Common myeloid progenitor, CD34-positive (primary cell): ENCODE results near the gene MYH9.

Experiments
- CTCF ChIA-PET: fragments of 350-600 bp; sonication (Branson Sonifier 250); formaldehyde crosslinking; loops from one replicate; lab custom pipeline; 2021; ENCODE audit warnings: antibody characterized with exemption; lab: Charles Lee
- POLR2A ChIA-PET: fragments of 350-600 bp; sonication (Branson Sonifier 250); formaldehyde crosslinking; loops from one replicate; lab custom pipeline; 2021; ENCODE audit warnings: antibody characterized with exemption; lab: Charles Lee
- DNase-seq, 3 donors: peaks; one replicate each; pipeline versions ENCODE4 v3.0.0 to v3.0.0-alpha.2; 2013
- H3K27ac ChIP-seq, 2 experiments: 1 replicate in 1 of 2; 2 replicates in 1 of 2; pipeline ENCODE4 v1.7.0; 2013; ENCODE audit warnings: inconsistent platforms in 2 of 2, low read length in 2 of 2, mild to moderate bottlenecking in 2 of 2, low read depth in 1 of 2, moderate library complexity in 1 of 2; ENCODE audit not compliant: severe bottlenecking in 2 of 2, insufficient read depth in 1 of 2, poor library complexity in 1 of 2
- H3K27me3 ChIP-seq, 5 experiments: replicated peaks in 2 of 5; 1 replicate in 3 of 5; 2 replicates in 2 of 5; pipeline versions ENCODE4 v1.6.1 to v1.7.0; 2013; ENCODE audit warnings: low read length in 4 of 5, mild to moderate bottlenecking in 2 of 5, moderate library complexity in 2 of 5, inconsistent platforms in 1 of 5; ENCODE audit not compliant: insufficient read depth in 5 of 5, control insufficient read depth in 4 of 5
- H3K36me3 ChIP-seq, 4 experiments: 1 replicate in 2 of 4; 2 replicates in 2 of 4; pipeline versions ENCODE4 v1.6.1 to v1.7.0; 2013; ENCODE audit warnings: low read length in 3 of 4, control low read depth in 1 of 4, mild to moderate bottlenecking in 1 of 4; ENCODE audit not compliant: control insufficient read depth in 4 of 4, insufficient read depth in 4 of 4
- H3K4me1 ChIP-seq, 4 experiments: 1 replicate in 3 of 4; 2 replicates in 1 of 4; pipeline versions ENCODE4 v1.6.1 to v1.7.1; 2013; ENCODE audit warnings: low read length in 3 of 4, mild to moderate bottlenecking in 3 of 4, control low read depth in 1 of 4, inconsistent platforms in 1 of 4, moderate library complexity in 1 of 4; ENCODE audit not compliant: control insufficient read depth in 4 of 4, insufficient read depth in 4 of 4; ENCODE audit errors: control extremely low read depth in 1 of 4
- H3K4me3 ChIP-seq, 7 experiments: 1 replicate in 4 of 7; 2 replicates in 3 of 7; pipeline versions ENCODE4 v1.5.1 to v1.7.0; 2013; ENCODE audit warnings: mild to moderate bottlenecking in 7 of 7, low read length in 6 of 7, moderate library complexity in 6 of 7, inconsistent platforms in 2 of 7, low read depth in 2 of 7, control low read depth in 1 of 7; ENCODE audit not compliant: insufficient read depth in 4 of 7, control insufficient read depth in 1 of 7; ENCODE audit errors: extremely low read depth in 1 of 7
- H3K9me3 ChIP-seq, 5 experiments: 1 replicate in 4 of 5; 2 replicates in 1 of 5; pipeline versions ENCODE4 v1.6.1 to v1.7.1; 2013; ENCODE audit warnings: low read length in 4 of 5, mild to moderate bottlenecking in 2 of 5, inconsistent platforms in 1 of 5, low read depth in 1 of 5, moderate library complexity in 1 of 5; ENCODE audit not compliant: control insufficient read depth in 4 of 5, insufficient read depth in 2 of 5; ENCODE audit errors: control extremely low read depth in 1 of 5
- WGBS: methylation state at CpG from one replicate; pipeline ENCODE4 v1.1.5; 2013; ENCODE audit not compliant: insufficient coverage; 5-methylcytosine and 5-hydroxymethylcytosine counted together

The MYH9 gene

GRCh38 chr22:36359470-36359996 lies 28.2 kb downstream of the MYH9 start:
- Histone ChIP-seq H3K4me3 (peak overlapping the region in 1 of 7 experiments; percentile 31), H3K36me3 (peaks cover 0 to 33% (median 9%) of the 10 kb centered on the region in 4 experiments), H3K4me1 (peaks cover 14 to 89% (median 81%) of the 10 kb centered on the region in 4 experiments), H3K9me3 (no peaks in the 10 kb centered on the region), H3K27ac (peak overlapping the region; percentile 8 to 12), H3K27me3 (no peaks in the 10 kb centered on the region)
- peak in 2 of 3 donors; percentile 52 to 65 for DNase-seq
- 62% methylated on average over 3 of the region's 3 CpGs for WGBS
- ChIA-PET CTCF (interaction anchor here (0.9 to 1.3 kb wide), 5 partner anchors 11 to 135 kb away, joined by 3 to 6 read pairs (median 3); no protein-coding TSS in a partner anchor), POLR2A (no interaction called here)

- H3K27me3 ChIP-seq, result no peaks in the 10 kb centered on the region
- ChIA-PET POLR2A (no interaction called here), CTCF (interaction anchor here (1.0 to 1.8 kb wide), 5 partner anchors 12 to 135 kb away, joined by 3 to 6 read pairs (median 3); no protein-coding TSS in a partner anchor)
- H3K27ac ChIP-seq, result peak overlapping the region in 1 of 2 experiments; percentile 8
- H3K4me3 ChIP-seq, result no peak overlapping the region
- WGBS, result 96% methylated on average over 5 of the region's 9 CpGs
- peaks cover 14 to 86% (median 74%) of the 10 kb centered on the region in 4 experiments for H3K4me1 ChIP-seq
- H3K36me3 ChIP-seq, result peaks cover 0 to 33% (median 8%) of the 10 kb centered on the region in 4 experiments
- H3K9me3 ChIP-seq, result no peaks in the 10 kb centered on the region
- peak in 2 of 3 donors; percentile 82 to 86 for DNase-seq
Measured at GRCh38 chr22:36358533-36359469, 29.0 kb downstream of the MYH9 start.

GRCh38 chr22:36356708-36357624 lies 30.8 kb downstream of the MYH9 start:
- H3K4me3 ChIP-seq, result no peak overlapping the region
- peak in 1 of 3 donors; percentile 44 for DNase-seq
- 85% methylated on average over 13 of the region's 25 CpGs for WGBS
- ChIA-PET POLR2A (no interaction called here), CTCF (interaction anchor here (1.7 kb wide), 1 partner anchor 109 kb away, joined by 3 read pairs; no protein-coding TSS in a partner anchor)
- H3K9me3 ChIP-seq, result no peaks in the 10 kb centered on the region
- no peak overlapping the region for H3K27ac ChIP-seq
- peaks cover 14 to 81% (median 71%) of the 10 kb centered on the region in 4 experiments for H3K4me1 ChIP-seq
- no peaks in the 10 kb centered on the region for H3K27me3 ChIP-seq
- peaks cover 0 to 27% (median 3%) of the 10 kb centered on the region in 4 experiments for H3K36me3 ChIP-seq

GRCh38 chr22:36355894-36356293 lies 31.9 kb downstream of the MYH9 start:
- Histone ChIP-seq H3K27me3 (no peaks in the 10 kb centered on the region), H3K4me1 (peaks cover 14 to 80% (median 65%) of the 10 kb centered on the region in 4 experiments), H3K4me3 (no peak overlapping the region), H3K36me3 (peaks cover 0 to 26% (median 5%) of the 10 kb centered on the region in 4 experiments), H3K27ac (peak overlapping the region; percentile 59 to 76), H3K9me3 (no peaks in the 10 kb centered on the region)
- CTCF ChIA-PET, result interaction anchor here (1.6 kb wide), 1 partner anchor 16 kb away, joined by 3 read pairs; no protein-coding TSS in a partner anchor
- no peak for DNase-seq
- 97% methylated on average over 5 of the region's 6 CpGs for WGBS
- POLR2A ChIA-PET, result no interaction called here

GRCh38 chr22:36355362-36355761 lies 32.4 kb downstream of the MYH9 start:
- peaks cover 14 to 76% (median 61%) of the 10 kb centered on the region in 4 experiments for H3K4me1 ChIP-seq
- ChIA-PET CTCF (interaction anchor here (1.6 kb wide), 1 partner anchor 17 kb away, joined by 3 read pairs; no protein-coding TSS in a partner anchor), POLR2A (interaction anchor here (0.6 to 1.3 kb wide), 2 partner anchors 21 to 26 kb away, joined by 3 read pairs; no protein-coding TSS in a partner anchor)
- DNase-seq, result peak in 1 of 3 donors; percentile 29
- H3K9me3 ChIP-seq, result no peaks in the 10 kb centered on the region
- H3K36me3 ChIP-seq, result peaks cover 0 to 26% (median 5%) of the 10 kb centered on the region in 4 experiments
- no peaks in the 10 kb centered on the region for H3K27me3 ChIP-seq
- H3K4me3 ChIP-seq, result peak overlapping the region in 3 of 7 experiments; percentile 7 to 57 (median 51)
- WGBS, result 49% methylated on average over 4 of the region's 6 CpGs
- H3K27ac ChIP-seq, result peak overlapping the region; percentile 59 to 76

GRCh38 chr22:36352803-36353507 lies 34.8 kb downstream of the MYH9 start:
- Histone ChIP-seq H3K4me3 (no peak overlapping the region), H3K36me3 (peaks cover 0 to 27% (median 11%) of the 10 kb centered on the region in 4 experiments), H3K27me3 (no peaks in the 10 kb centered on the region), H3K27ac (no peak overlapping the region), H3K9me3 (no peaks in the 10 kb centered on the region), H3K4me1 (peaks cover 11 to 56% (median 41%) of the 10 kb centered on the region in 4 experiments)
- WGBS, result 94% methylated on average over 12 of the region's 16 CpGs
- peak in 1 of 3 donors; percentile 51 for DNase-seq
- POLR2A ChIA-PET, result no interaction called here
- CTCF ChIA-PET, result interaction anchor here (1.2 to 1.8 kb wide), 3 partner anchors 11 to 118 kb away, joined by 3 to 4 read pairs (median 3); no protein-coding TSS in a partner anchor
